Central memory CD4-positive, alpha-beta T cell (primary cell): ENCODE results near the gene PIWIL1.

Source experiments
- DNase-seq: peaks from one replicate; pipeline ENCODE4 v3.0.0; 2022
- total RNA-seq, 3 experiments: gene quantifications; one replicate each; lab custom pipeline; 2026; lab: John Stamatoyannopoulos, UW

The PIWIL1 gene
- 0 reads per million in 3 experiments for total RNA-seq

GRCh38 chr12:130337488-130338303, at the start of gene PIWIL1:
PIWIL1 (plus strand) TSS chr12:130337887; CDS start chr12:130342592, 4,705 bp downstream.
- no peak for DNase-seq

- no peak for DNase-seq
Measured at GRCh38 chr12:130288206-130288605, 49.5 kb upstream of the PIWIL1 start.

- DNase-seq = no peak
Measured at GRCh38 chr12:130288691-130289090, 49.0 kb upstream of the PIWIL1 start.

- no peak for DNase-seq
Measured at GRCh38 chr12:130290114-130290513, 47.6 kb upstream of the PIWIL1 start.

GRCh38 chr12:130298322-130299021, 39.2 kb upstream of the PIWIL1 start:
- no peak for DNase-seq

GRCh38 chr12:130299574-130299973, 38.1 kb upstream of the PIWIL1 start:
- DNase-seq = no peak

GRCh38 chr12:130300090-130300489, 37.6 kb upstream of the PIWIL1 start:
- DNase-seq = no peak

GRCh38 chr12:130300737-130301535, 36.8 kb upstream of the PIWIL1 start:
- DNase-seq = no peak

- DNase-seq = no peak
Measured at GRCh38 chr12:130301559-130301958, 36.1 kb upstream of the PIWIL1 start.

- DNase-seq = no peak
Measured at GRCh38 chr12:130303781-130304180, 33.9 kb upstream of the PIWIL1 start.

- DNase-seq = no peak
Measured at GRCh38 chr12:130307859-130308258, 29.8 kb upstream of the PIWIL1 start.

- no peak for DNase-seq
Measured at GRCh38 chr12:130308393-130308792, 29.3 kb upstream of the PIWIL1 start.

- DNase-seq = no peak
Measured at GRCh38 chr12:130316251-130316650, 21.4 kb upstream of the PIWIL1 start.

- no peak for DNase-seq
Measured at GRCh38 chr12:130320536-130320935, 17.2 kb upstream of the PIWIL1 start.

GRCh38 chr12:130322263-130322662, 15.4 kb upstream of the PIWIL1 start:
- DNase-seq = no peak

- no peak for DNase-seq
Measured at GRCh38 chr12:130330685-130331084, 7.0 kb upstream of the PIWIL1 start.

- no peak for DNase-seq
Measured at GRCh38 chr12:130331146-130331545, 6.5 kb upstream of the PIWIL1 start.

- DNase-seq = no peak
Measured at GRCh38 chr12:130333341-130333740, 4.3 kb upstream of the PIWIL1 start.

GRCh38 chr12:130334399-130334798, 3.3 kb upstream of the PIWIL1 start:
- no peak for DNase-seq

GRCh38 chr12:130334937-130335336, 2.8 kb upstream of the PIWIL1 start:
- no peak for DNase-seq

- peak; percentile 9 for DNase-seq
Measured at GRCh38 chr12:130335517-130336392, 1.9 kb upstream of the PIWIL1 start.
